GM12874 (cell line): ENCODE measurements around the gene HOXA9.

Source experiments
- TF ChIP-seq, protein P1 (sequence below): IDR thresholded peaks from 2 replicates; pipeline ENCODE4 v1.5.1; 2011; ENCODE audit warnings: low read depth, mild to moderate bottlenecking, control low read depth, low read length, moderate library complexity; ENCODE audit not compliant: insufficient read depth

Gene HOXA9

DNA sequence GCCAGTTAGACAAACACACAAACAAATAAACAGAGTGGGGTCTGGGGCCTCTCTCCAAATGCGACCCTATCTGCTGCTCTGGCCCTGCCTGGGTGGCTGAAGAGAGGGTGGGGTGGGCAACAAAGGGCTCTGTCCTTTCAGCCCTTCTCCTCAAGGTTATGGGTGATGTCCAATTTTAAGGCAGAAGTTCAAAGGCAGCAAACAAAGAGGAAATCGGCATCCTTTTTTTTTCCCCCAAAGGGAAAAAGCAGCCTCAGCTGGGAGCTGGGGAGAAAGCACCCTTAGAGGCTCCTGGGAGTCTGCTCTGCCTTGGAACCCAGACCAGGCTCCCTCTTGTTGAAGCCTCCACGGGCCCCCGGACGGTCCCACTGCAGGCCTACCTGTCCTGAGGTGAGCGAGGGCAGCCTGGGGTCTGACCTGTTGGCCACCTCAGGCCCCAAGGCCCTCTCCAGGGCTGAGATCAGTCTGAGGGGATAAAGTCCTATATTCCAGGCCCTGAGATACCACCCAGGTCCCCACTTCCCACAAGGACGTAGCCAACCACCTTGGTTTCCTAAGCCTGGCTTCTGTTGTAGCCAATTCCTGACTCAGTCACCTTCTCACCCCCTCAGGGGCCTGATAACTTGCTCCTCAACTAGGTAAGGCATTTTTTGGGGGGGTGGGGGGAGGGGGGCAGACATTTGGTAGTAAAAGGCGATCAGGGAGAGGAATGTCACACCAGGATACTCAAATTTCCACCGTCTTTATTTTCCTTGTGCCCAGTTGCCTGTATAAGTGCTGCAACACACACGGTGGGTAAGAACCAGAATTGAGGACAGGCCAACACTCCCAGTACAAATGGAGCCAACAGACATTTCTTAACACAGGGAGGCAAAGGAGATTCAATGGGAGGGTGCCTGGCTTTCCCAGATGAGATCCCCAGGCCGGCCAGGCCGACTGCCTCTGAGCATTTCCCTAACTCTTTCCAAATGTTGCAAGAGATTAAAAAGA is 15.4 kb upstream of the HOXA9 start:
- TF ChIP-seq, protein P1, sequence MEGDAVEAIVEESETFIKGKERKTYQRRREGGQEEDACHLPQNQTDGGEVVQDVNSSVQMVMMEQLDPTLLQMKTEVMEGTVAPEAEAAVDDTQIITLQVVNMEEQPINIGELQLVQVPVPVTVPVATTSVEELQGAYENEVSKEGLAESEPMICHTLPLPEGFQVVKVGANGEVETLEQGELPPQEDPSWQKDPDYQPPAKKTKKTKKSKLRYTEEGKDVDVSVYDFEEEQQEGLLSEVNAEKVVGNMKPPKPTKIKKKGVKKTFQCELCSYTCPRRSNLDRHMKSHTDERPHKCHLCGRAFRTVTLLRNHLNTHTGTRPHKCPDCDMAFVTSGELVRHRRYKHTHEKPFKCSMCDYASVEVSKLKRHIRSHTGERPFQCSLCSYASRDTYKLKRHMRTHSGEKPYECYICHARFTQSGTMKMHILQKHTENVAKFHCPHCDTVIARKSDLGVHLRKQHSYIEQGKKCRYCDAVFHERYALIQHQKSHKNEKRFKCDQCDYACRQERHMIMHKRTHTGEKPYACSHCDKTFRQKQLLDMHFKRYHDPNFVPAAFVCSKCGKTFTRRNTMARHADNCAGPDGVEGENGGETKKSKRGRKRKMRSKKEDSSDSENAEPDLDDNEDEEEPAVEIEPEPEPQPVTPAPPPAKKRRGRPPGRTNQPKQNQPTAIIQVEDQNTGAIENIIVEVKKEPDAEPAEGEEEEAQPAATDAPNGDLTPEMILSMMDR, result no peak

DNA sequence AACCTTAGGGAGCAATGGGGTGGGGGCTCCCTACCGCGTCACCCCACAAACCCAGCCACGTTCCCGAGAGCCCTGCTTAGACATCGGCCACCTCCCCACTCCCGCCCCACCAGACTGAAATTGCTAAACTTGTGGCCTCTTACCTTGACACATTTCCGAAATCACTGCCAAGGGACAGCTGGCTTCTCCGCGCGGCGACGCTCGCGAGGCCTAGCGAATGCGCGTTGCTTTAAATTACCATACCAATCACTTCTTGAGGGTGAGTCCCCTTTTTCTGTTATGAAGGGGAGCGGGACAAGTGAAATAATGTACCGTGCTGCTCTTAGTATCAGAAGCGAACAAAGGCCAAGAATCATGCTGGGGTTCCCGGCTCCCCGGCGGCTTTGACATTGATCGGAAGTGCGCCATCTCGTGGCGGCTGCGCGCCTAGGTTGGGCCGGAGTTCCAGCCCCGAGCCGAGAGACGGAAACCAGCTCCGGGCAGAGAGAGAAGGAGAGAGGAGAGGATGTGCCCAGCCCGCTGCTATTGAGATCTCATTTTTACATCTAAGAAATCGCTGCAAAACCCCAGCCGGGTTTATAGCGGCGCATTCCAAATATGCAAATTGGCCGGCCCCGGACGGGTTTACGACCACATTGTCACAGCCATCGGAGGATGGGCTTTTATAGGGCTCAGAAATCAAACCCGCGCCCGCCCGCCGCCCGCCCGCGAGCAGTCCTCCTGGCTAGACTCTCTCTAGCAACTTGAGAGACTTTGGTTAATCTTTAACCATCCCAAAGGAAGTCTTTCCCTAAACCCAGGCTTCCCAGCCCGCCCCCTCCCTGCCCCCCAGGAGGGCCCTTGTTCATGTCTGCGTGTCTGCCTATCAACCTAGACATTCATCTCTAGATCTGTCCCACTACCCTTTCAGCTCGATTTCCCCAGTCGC is 14.4 kb upstream of the HOXA9 start:
- TF ChIP-seq, protein P1, result peak; percentile 82

DNA sequence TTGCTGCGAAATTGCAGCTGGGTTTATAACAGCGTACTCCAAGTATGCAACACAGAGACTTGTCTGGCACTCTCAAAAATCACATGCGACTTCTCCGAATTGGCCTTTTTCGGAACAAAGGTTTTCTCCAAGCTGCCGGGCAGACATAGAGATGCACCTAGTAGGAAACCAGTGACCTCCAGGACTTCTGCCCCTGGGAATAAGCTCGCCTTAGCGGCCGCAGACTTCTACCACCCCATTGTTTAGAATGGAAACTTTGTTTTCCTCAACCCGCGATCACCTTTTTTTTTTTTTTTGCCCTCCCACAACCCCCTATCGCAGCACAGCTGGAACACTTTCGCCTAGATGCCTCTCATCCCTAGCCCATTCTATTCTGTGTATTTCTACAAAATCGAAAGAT is 13.7 kb upstream of the HOXA9 start:
- TF ChIP-seq, protein P1, result no peak

DNA sequence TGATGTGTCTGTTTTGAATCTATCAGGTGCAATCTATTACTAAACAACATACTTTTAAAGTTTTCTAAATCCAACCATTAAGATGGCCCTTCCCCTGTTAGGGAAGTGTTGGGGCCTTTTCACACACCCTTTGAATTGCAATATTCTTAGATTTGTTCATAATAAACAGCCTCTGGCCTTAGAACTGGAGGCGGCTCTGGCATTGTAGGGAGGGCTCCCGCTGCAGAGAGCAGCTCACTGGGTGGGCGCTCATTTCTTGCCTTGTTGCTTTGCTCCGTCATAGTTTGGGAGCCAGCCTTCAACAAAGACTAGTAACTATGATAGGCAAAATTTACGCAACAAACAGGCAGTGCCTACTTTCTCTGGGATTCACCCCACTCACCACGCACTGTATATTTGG is 13.0 kb upstream of the HOXA9 start:
- TF ChIP-seq, protein P1, result no peak

DNA sequence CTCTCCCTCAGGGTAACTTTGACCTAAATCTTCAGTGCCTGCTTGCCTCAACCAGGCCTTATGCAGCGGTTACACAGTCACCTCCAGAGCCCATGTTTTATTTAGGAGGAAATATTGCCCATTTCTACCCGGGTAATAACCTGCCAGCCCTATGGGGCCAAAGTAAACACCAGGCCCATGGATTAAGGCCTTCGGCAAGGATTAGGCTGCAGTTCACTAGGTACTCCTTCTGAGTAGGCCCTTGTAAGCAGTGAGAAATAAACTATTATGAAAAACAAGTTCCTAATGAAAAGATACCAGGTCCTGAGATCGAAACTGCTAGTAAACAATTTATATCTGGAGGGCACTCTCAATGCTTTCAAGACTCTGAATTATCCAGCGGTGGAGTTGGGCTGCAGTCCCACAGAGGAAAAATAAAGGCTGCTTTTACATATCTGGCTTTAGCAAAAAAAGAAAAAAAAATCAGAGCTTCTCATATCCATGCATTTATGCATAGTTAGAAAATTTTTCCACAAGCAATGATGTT is 12.5 kb upstream of the HOXA9 start:
- TF ChIP-seq, protein P1, result no peak

DNA sequence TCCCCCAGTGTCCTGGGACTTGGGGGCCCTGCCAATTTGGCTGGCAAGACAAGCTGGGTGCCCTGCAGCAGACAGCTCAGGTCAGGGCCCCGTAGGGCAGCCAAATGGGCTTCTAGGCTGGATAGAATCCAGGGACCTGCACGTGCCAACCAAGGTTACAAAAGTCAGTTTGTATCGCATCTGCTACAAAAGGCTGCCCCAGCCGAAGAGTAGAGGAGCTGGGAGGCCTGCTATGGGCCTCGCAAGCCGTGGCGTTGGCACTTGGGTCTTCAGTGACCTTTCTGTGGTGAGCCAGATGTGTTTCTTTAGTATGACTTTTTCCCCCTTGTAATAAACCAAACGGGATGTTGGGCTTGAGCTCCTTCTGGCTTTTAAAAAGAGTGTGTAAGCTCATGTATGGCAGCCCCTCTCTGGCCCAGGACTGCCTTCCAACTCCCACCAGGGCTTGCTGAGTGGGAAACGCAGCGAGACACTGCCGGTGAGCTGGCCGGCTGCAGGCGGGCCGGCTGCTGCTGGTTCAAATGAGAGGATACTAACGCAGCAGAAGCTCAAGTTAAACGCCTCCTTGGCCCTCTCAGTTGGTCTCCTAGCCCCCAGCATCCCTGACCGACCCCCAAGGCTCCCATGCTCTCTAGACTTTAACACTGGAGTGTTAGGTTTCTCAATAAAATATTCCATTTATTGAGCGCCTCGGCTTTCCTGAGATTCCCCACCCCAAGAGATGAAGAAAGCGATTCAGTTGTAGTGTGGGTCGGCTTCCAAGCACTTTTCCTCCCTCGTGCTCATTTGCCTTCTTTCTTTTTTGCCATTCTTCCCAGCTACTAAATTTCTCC is 11.8 kb upstream of the HOXA9 start:
- TF ChIP-seq, protein P1, result no peak

DNA sequence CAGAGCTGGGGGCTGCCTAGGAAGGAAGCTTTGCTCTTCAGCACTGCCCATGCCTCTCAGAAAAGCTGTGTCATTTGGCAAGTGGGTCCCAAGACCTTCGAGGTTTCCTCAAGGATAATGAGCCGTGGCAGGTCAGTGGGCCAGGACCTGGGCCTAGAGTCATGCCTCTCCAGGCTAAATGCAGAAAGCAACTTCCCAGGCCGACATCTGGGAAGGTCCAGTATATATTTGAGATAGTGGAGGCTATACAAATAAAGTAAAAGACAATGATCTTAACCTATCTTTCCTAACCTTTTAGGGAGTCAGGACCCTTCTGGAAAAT is 11.1 kb upstream of the HOXA9 start:
- TF ChIP-seq, protein P1, result no peak
